ENCODE results near the gene LYRM4. TPM values are rescaled to one million over a fixed set of nuclear protein-coding genes. Genes with fewer than 3 reads are reported as not detected.

LYRM4 gene
- polyA plus RNA-seq, 1 donor = 26.7 TPM

GRCh38 chr6:5248302-5249098 lies 12.2 kb downstream of the LYRM4 start:
- no peak for DNase-seq
- H3K36me3 ChIP-seq (ENCODE audit: control insufficient read depth, insufficient read depth, low read length) = peaks cover 6% of the 10 kb centered on the region
- H3K4me1 ChIP-seq (ENCODE audit: control insufficient read depth, insufficient read depth, low read length) = no peaks in the 10 kb centered on the region
- 24% methylated on average over 2 of the region's 9 CpGs for WGBS (ENCODE audit: insufficient coverage, low lambda C conversion rate)
- no peaks in the 10 kb centered on the region for H3K9me3 ChIP-seq (ENCODE audit: control insufficient read depth, low read depth, low read length)
- no peak overlapping the region for H3K27ac ChIP-seq (ENCODE audit: low read length)
- no peak overlapping the region for H3K4me3 ChIP-seq (ENCODE audit: low read length)
- no peaks in the 10 kb centered on the region for H3K27me3 ChIP-seq (ENCODE audit: control insufficient read depth, insufficient read depth, low read length)

DNA sequence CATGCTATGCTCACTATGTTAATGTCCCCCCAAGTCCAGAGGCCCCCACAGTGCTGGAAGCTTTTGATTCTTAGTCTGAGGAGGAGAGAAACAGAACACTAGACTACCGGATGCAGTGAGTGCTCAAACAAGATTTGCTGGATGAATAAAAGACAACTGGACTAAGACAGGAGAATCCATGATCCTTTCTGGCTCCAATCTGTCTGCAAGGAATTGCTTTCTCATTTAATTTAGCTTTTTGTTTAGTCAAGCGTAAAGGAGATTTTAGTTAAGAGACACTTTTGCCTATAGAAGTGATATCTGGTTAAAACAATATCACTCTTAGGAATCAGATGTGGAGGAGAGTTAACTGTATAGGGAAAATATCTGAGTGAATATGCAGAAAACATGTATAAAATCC lies 13.5 kb downstream of the LYRM4 start:
- WGBS (ENCODE audit: insufficient coverage, low lambda C conversion rate) = 60% methylated on average over 1 of the region's 2 CpGs
- no peak for DNase-seq
- H3K27me3 ChIP-seq (ENCODE audit: control insufficient read depth, insufficient read depth, low read length) = no peaks in the 10 kb centered on the region
- H3K36me3 ChIP-seq (ENCODE audit: control insufficient read depth, insufficient read depth, low read length) = peaks cover 4% of the 10 kb centered on the region
- H3K4me1 ChIP-seq (ENCODE audit: control insufficient read depth, insufficient read depth, low read length) = no peaks in the 10 kb centered on the region
- H3K4me3 ChIP-seq (ENCODE audit: low read length) = no peak overlapping the region
- H3K27ac ChIP-seq (ENCODE audit: low read length) = no peak overlapping the region
- no peaks in the 10 kb centered on the region for H3K9me3 ChIP-seq (ENCODE audit: control insufficient read depth, low read depth, low read length)

DNA sequence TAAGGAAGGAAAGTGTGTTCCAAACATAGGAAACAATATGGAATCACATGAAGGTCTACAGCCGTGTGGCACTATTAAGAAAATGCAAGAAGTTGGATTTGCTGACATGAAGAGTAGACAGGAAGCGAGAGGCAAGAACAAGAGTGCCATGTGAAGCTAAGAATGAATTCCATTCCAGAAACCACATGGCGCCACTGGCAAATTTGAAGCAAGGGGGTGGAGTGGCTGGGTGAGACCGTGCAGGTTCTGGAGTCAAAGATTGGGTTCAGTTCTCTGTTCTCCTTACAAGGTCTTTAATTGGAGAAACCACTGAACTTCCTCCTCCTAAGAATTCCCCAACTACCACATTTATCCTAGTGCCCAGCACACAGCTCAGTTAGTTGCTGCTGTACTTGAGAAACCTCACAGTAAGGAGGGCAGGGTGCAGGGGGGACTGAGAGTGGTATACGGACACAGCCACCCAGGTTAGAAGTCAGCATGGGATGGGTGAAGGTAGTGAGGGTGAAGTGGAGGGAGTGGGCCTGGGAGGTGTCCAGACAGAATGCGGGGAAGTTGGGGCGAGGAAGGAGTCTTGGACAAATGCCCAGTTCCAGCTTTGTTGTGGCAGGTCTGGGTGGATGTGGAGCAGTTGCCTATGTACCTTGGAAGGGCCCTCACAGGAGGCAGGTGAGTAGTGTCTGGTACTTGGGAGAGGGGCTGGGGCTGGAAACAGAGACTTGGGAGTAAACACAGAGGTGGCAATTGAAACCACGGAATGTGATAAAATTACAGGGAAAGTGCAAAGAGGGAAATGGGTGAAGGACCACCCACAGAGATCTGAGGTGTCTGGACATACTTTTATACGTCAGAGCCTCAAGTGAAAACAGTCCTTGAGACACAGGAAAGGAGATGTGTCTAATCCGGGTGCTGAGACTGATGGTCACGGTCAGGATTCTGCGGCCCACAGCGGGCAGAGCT lies 14.3 kb downstream of the LYRM4 start:
- no peak overlapping the region for H3K27ac ChIP-seq (ENCODE audit: low read length)
- no peaks in the 10 kb centered on the region for H3K9me3 ChIP-seq (ENCODE audit: control insufficient read depth, low read depth, low read length)
- H3K36me3 ChIP-seq (ENCODE audit: control insufficient read depth, insufficient read depth, low read length) = peaks cover 4% of the 10 kb centered on the region
- no peaks in the 10 kb centered on the region for H3K27me3 ChIP-seq (ENCODE audit: control insufficient read depth, insufficient read depth, low read length)
- H3K4me1 ChIP-seq (ENCODE audit: control insufficient read depth, insufficient read depth, low read length) = no peaks in the 10 kb centered on the region
- WGBS (ENCODE audit: insufficient coverage, low lambda C conversion rate) = 66% methylated on average over 2 of the region's 13 CpGs
- no peak for DNase-seq
- no peak overlapping the region for H3K4me3 ChIP-seq (ENCODE audit: low read length)

- DNase-seq = no peak
- no peak overlapping the region for H3K4me3 ChIP-seq (ENCODE audit: low read length)
- no peaks in the 10 kb centered on the region for H3K9me3 ChIP-seq (ENCODE audit: control insufficient read depth, low read depth, low read length)
- WGBS (ENCODE audit: insufficient coverage, low lambda C conversion rate) = no CpG with 5 or more reads among the region's 12 CpGs
- peaks cover 4% of the 10 kb centered on the region for H3K36me3 ChIP-seq (ENCODE audit: control insufficient read depth, insufficient read depth, low read length)
- H3K4me1 ChIP-seq (ENCODE audit: control insufficient read depth, insufficient read depth, low read length) = no peaks in the 10 kb centered on the region
- no peaks in the 10 kb centered on the region for H3K27me3 ChIP-seq (ENCODE audit: control insufficient read depth, insufficient read depth, low read length)
- no peak overlapping the region for H3K27ac ChIP-seq (ENCODE audit: low read length)
These were observed 17.7 kb downstream of the LYRM4 start for GRCh38 chr6:5243069-5243468.

DNA sequence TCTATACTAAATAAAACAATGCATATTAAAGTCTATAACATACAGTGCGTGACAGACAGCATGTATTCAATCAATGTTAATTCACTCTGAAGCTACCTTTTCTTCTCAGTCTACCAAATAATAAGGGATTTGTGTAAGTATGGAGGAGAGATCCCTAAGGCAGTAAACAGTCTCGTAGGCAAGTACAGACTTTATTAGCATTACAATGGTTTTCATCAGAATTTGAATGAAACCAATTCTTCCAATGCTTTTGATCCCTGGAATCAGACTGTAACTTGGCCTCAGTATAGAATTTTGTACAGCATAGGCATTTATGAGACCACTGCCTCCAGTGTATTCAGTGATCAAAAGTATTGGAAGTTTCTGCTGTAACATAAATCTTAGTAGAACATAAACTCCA lies 19.5 kb downstream of the LYRM4 start:
- H3K27me3 ChIP-seq (ENCODE audit: control insufficient read depth, insufficient read depth, low read length) = no peaks in the 10 kb centered on the region
- 100% methylated on average over 1 of the region's 2 CpGs for WGBS (ENCODE audit: insufficient coverage, low lambda C conversion rate)
- H3K4me3 ChIP-seq (ENCODE audit: low read length) = no peak overlapping the region
- H3K9me3 ChIP-seq (ENCODE audit: control insufficient read depth, low read depth, low read length) = no peaks in the 10 kb centered on the region
- no peaks in the 10 kb centered on the region for H3K4me1 ChIP-seq (ENCODE audit: control insufficient read depth, insufficient read depth, low read length)
- DNase-seq = no peak
- peaks cover 4% of the 10 kb centered on the region for H3K36me3 ChIP-seq (ENCODE audit: control insufficient read depth, insufficient read depth, low read length)
- H3K27ac ChIP-seq (ENCODE audit: low read length) = no peak overlapping the region

DNA sequence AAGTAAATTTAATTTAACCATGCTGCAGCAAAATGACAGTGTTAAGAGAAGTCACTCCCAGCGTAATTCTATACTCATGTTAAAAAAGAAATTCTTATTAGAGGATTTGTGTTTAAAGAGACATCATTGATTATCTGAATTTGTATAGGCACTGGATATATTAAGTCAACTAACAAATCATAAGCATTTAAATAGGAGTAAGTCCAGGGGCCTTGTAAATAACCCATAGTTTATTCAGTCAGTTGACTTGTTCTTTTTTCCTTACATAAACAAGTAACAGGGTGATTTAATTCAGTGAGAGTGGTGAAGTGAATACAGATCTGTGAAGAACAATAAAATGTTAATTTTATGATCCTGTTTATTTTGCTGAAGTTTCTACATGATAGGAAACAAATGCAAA lies 22.4 kb downstream of the LYRM4 start:
- no peaks in the 10 kb centered on the region for H3K9me3 ChIP-seq (ENCODE audit: control insufficient read depth, low read depth, low read length)
- WGBS (ENCODE audit: insufficient coverage, low lambda C conversion rate) = no CpG with 5 or more reads among the region's 1 CpG

GRCh38 chr6:5237805-5238204 lies 22.9 kb downstream of the LYRM4 start:
- Histone ChIP-seq H3K27ac (ENCODE audit: low read length) (no peak overlapping the region), H3K4me1 (ENCODE audit: control insufficient read depth, insufficient read depth, low read length) (no peaks in the 10 kb centered on the region), H3K27me3 (ENCODE audit: control insufficient read depth, insufficient read depth, low read length) (no peaks in the 10 kb centered on the region), H3K4me3 (ENCODE audit: low read length) (no peak overlapping the region), H3K36me3 (ENCODE audit: control insufficient read depth, insufficient read depth, low read length) (peaks cover 5% of the 10 kb centered on the region), H3K9me3 (ENCODE audit: control insufficient read depth, low read depth, low read length) (no peaks in the 10 kb centered on the region)
- DNase-seq = no peak
- WGBS (ENCODE audit: insufficient coverage, low lambda C conversion rate) = 86% methylated on average over 1 of the region's 4 CpGs

More for the DNA sequence above, 22.4 kb downstream of the LYRM4 start:
- Histone ChIP-seq H3K27me3 (ENCODE audit: control insufficient read depth, insufficient read depth, low read length) (no peaks in the 10 kb centered on the region), H3K4me3 (ENCODE audit: low read length) (no peak overlapping the region), H3K36me3 (ENCODE audit: control insufficient read depth, insufficient read depth, low read length) (peaks cover 5% of the 10 kb centered on the region), H3K4me1 (ENCODE audit: control insufficient read depth, insufficient read depth, low read length) (no peaks in the 10 kb centered on the region), H3K27ac (ENCODE audit: low read length) (no peak overlapping the region)
- no peak for DNase-seq

- WGBS (ENCODE audit: insufficient coverage, low lambda C conversion rate) = 33% methylated on average over 1 of the region's 2 CpGs
- Histone ChIP-seq H3K4me3 (ENCODE audit: low read length) (no peak overlapping the region), H3K36me3 (ENCODE audit: control insufficient read depth, insufficient read depth, low read length) (peaks cover 5% of the 10 kb centered on the region), H3K27me3 (ENCODE audit: control insufficient read depth, insufficient read depth, low read length) (no peaks in the 10 kb centered on the region), H3K9me3 (ENCODE audit: control insufficient read depth, low read depth, low read length) (no peaks in the 10 kb centered on the region), H3K4me1 (ENCODE audit: control insufficient read depth, insufficient read depth, low read length) (no peaks in the 10 kb centered on the region), H3K27ac (ENCODE audit: low read length) (no peak overlapping the region)
- no peak for DNase-seq
These were observed 24.9 kb downstream of the LYRM4 start for GRCh38 chr6:5235830-5236229.

- peaks cover 5% of the 10 kb centered on the region for H3K36me3 ChIP-seq (ENCODE audit: control insufficient read depth, insufficient read depth, low read length)
- no peaks in the 10 kb centered on the region for H3K27me3 ChIP-seq (ENCODE audit: control insufficient read depth, insufficient read depth, low read length)
- no peak overlapping the region for H3K4me3 ChIP-seq (ENCODE audit: low read length)
- DNase-seq = no peak
- no peak overlapping the region for H3K27ac ChIP-seq (ENCODE audit: low read length)
- 100% methylated on average over 1 of the region's 6 CpGs for WGBS (ENCODE audit: insufficient coverage, low lambda C conversion rate)
- no peaks in the 10 kb centered on the region for H3K4me1 ChIP-seq (ENCODE audit: control insufficient read depth, insufficient read depth, low read length)
- no peaks in the 10 kb centered on the region for H3K9me3 ChIP-seq (ENCODE audit: control insufficient read depth, low read depth, low read length)
These were observed 25.9 kb downstream of the LYRM4 start for GRCh38 chr6:5234874-5235273.

GRCh38 chr6:5231289-5231688 lies 29.5 kb downstream of the LYRM4 start:
- no peaks in the 10 kb centered on the region for H3K27me3 ChIP-seq (ENCODE audit: control insufficient read depth, insufficient read depth, low read length)
- H3K9me3 ChIP-seq (ENCODE audit: control insufficient read depth, low read depth, low read length) = no peaks in the 10 kb centered on the region
- peaks cover 5% of the 10 kb centered on the region for H3K36me3 ChIP-seq (ENCODE audit: control insufficient read depth, insufficient read depth, low read length)
- no peak overlapping the region for H3K27ac ChIP-seq (ENCODE audit: low read length)
- DNase-seq = no peak
- H3K4me1 ChIP-seq (ENCODE audit: control insufficient read depth, insufficient read depth, low read length) = no peaks in the 10 kb centered on the region
- 100% methylated on average over 1 of the region's 2 CpGs for WGBS (ENCODE audit: insufficient coverage, low lambda C conversion rate)
- no peak overlapping the region for H3K4me3 ChIP-seq (ENCODE audit: low read length)

Measured in large intestine (tissue), 3 donors.